NCI-H526 treated with DMSO at 0.1 percent for 48 hours (cell line): Measurements from ENCODE around the gene THBS2.
"Not testable (repeated sequence)": the region's sequence is repeated elsewhere in the genome, so short reads cannot be mapped to it uniquely, and the experiment has no call there.

Experiments
- DNase-seq: peaks from one replicate; lab custom pipeline; 2025; lab: John Stamatoyannopoulos, UW

Gene THBS2

GRCh38 chr6:169184419-169184818 lies 69.2 kb downstream of the THBS2 start:
- DNase-seq: no peak

- DNase-seq: no peak
Observed at GRCh38 chr6:169183233-169183632, 70.4 kb downstream of the THBS2 start.

- not testable (repeated sequence) for DNase-seq
Observed at GRCh38 chr6:169179831-169180230, 73.8 kb downstream of the THBS2 start.

GRCh38 chr6:169177516-169178166 lies 76.0 kb downstream of the THBS2 start:
- DNase-seq: no peak

- no peak for DNase-seq
Observed at GRCh38 chr6:169176361-169176991, 77.2 kb downstream of the THBS2 start.

GRCh38 chr6:169175360-169175887 lies 78.2 kb downstream of the THBS2 start:
- no peak for DNase-seq

- no peak for DNase-seq
Observed at GRCh38 chr6:169174516-169175359, 78.9 kb downstream of the THBS2 start.

GRCh38 chr6:169173532-169174268 lies 79.9 kb downstream of the THBS2 start:
- DNase-seq: no peak

GRCh38 chr6:169172946-169173345 lies 80.7 kb downstream of the THBS2 start:
- no peak for DNase-seq

- no peak for DNase-seq
Observed at GRCh38 chr6:169172456-169172855, 81.2 kb downstream of the THBS2 start.

GRCh38 chr6:169171951-169172350 lies 81.7 kb downstream of the THBS2 start:
- no peak for DNase-seq

- DNase-seq: no peak
Observed at GRCh38 chr6:169171016-169171415, 82.6 kb downstream of the THBS2 start.

- no peak for DNase-seq
Observed at GRCh38 chr6:169170583-169170955, 83.1 kb downstream of the THBS2 start.

GRCh38 chr6:169169941-169170582 lies 83.6 kb downstream of the THBS2 start:
- no peak for DNase-seq

GRCh38 chr6:169169375-169169774 lies 84.3 kb downstream of the THBS2 start:
- DNase-seq: no peak

- no peak for DNase-seq
Observed at GRCh38 chr6:169168706-169169105, 84.9 kb downstream of the THBS2 start.

GRCh38 chr6:169168302-169168630 lies 85.4 kb downstream of the THBS2 start:
- DNase-seq: no peak

GRCh38 chr6:169167581-169168301 lies 85.9 kb downstream of the THBS2 start:
- no peak for DNase-seq

- DNase-seq: no peak
Observed at GRCh38 chr6:169166896-169167580, 86.6 kb downstream of the THBS2 start.
